Transverse colon (tissue), 4 donors: ENCODE measurements around the gene ARSD. TPM values are rescaled to one million over a fixed set of nuclear protein-coding genes. Genes with fewer than 3 reads are reported as not detected.
A peak's percentile ranks its signal among the peaks of the same experiment; 100 is the strongest.

Experiments used
- DNase-seq: peaks from one replicate; pipeline ENCODE4 v3.0.0-alpha.2; 2019
- H3K27ac ChIP-seq, 4 donors: fragments of 200-600 bp; sonication (generic); 2 replicates each; pipeline ENCODE4 v1.5.1; 2016 to 2018; ENCODE audit warnings: inconsistent platforms in 4 of 4
- H3K27me3 ChIP-seq: fragments of 200-600 bp; sonication (generic); 2 replicates; pipeline ENCODE4 v1.5.1; 2017; ENCODE audit warnings: inconsistent platforms
- H3K36me3 ChIP-seq, 4 donors: fragments of 200-600 bp; sonication (generic); 2 replicates each; pipeline ENCODE4 v1.5.1; 2017 to 2019; ENCODE audit warnings: inconsistent platforms in 4 of 4
- H3K4me1 ChIP-seq, 4 donors: fragments of 200-600 bp; sonication (generic); 2 replicates each; pipeline ENCODE4 v1.5.1; 2017 to 2020; ENCODE audit warnings: inconsistent platforms in 4 of 4
- H3K4me3 ChIP-seq, 4 donors: fragments of 200-600 bp; sonication (generic); 1 replicate in 1 of 4; 2 replicates in 3 of 4; pipeline versions ENCODE4 v1.5.1 to v1.6.1; 2017 to 2019; ENCODE audit warnings: inconsistent platforms in 4 of 4
- H3K9me3 ChIP-seq, 2 donors: fragments of 200-600 bp; sonication (generic); 2 replicates each; pipeline ENCODE4 v1.5.1; 2017 to 2019; ENCODE audit warnings: inconsistent platforms in 2 of 2
- CTCF ChIP-seq, 5 experiments: fragments of 200-600 bp in 3 of 5; fragments of 450-650 bp in 2 of 5; sonication (generic) in 3 of 5; IDR thresholded peaks; 1 replicate in 2 of 5; 2 replicates in 3 of 5; pipeline ENCODE4 v1.5.1; 2016 to 2017; ENCODE audit warnings: antibody characterized with exemption in 5 of 5, inconsistent platforms in 3 of 5, mild to moderate bottlenecking in 2 of 5, moderate library complexity in 1 of 5
- EP300 ChIP-seq: sonication (generic); formaldehyde crosslinking; IDR thresholded peaks from one replicate; pipeline ENCODE4 v1.6.1; 2017; ENCODE audit warnings: antibody characterized with exemption, low read depth
- POLR2A ChIP-seq: fragments of 450-650 bp; IDR thresholded peaks from one replicate; pipeline ENCODE4 v1.6.1; 2016; ENCODE audit warnings: antibody characterized with exemption, mild to moderate bottlenecking, moderate library complexity
- POLR2AphosphoS5 ChIP-seq, 3 donors: sonication (generic); formaldehyde crosslinking; IDR thresholded peaks; one replicate each; pipeline ENCODE4 v1.6.1; 2016; ENCODE audit warnings: antibody characterized with exemption in 3 of 3
- WGBS, 2 donors: methylation state at CpG; one replicate each; pipeline ENCODE4 v1.1.5; 2018; ENCODE audit warnings: low coverage in 1 of 2; 5-methylcytosine and 5-hydroxymethylcytosine counted together
- in situ Hi-C, 4 donors: fragments of 200-750 bp; cut with MboI; loops; one replicate each; pipeline versions ENCODE4 v1.15.0 to v1.15.1; 2017; ENCODE audit warnings: low sequenced_read_pairs in 3 of 4, low pct_ligation_motif_present in 1 of 4, low pct_unique_long_range_greater_than_20kb in 1 of 4
- intact Hi-C: fragments of 100-400 bp; cut with DNase I; formaldehyde crosslinking; loops from one replicate; pipeline ENCODE4 v1.15.1; 2023; ENCODE audit warnings: low total_unique reads
- total RNA-seq, 4 donors: library from RNA; depleted of rRNA; stranded (reverse); fragments of >200 nt; gene quantifications; one replicate each; pipeline ENCODE4 v1.1.0, GENCODE V29; 2016

The ARSD gene
- total RNA-seq, 4 donors from 2014 or later = 47.1 to 65.4 (median 58.6) TPM

- Histone ChIP-seq H3K27me3 (no peaks in the 10 kb centered on the region), H3K9me3 (no peaks in the 10 kb centered on the region), H3K4me1 (no peaks in the 10 kb centered on the region), H3K4me3 (no peak overlapping the region), H3K27ac (no peak overlapping the region), H3K36me3 (no peaks in the 10 kb centered on the region)
- intact Hi-C loops (no loop called here), in situ Hi-C loops (no loop called here)
- DNase-seq = no peak
- 81% methylated on average over 6 of the region's 6 CpGs; no CpG with 5 or more reads in 1 of the 2 donors for WGBS, 2 donors
- no peak for TF ChIP-seq POLR2A
- TF ChIP-seq EP300 = no peak
- no peak for TF ChIP-seq POLR2AphosphoS5 (IDR thresholded peaks at IDR 0.05)
- no peak for TF ChIP-seq CTCF (IDR thresholded peaks at IDR 0.05)
These were observed 39.9 kb upstream of the ARSD start for GRCh38 chrX:2969021-2969420.

- 60 to 63% methylated on average over 2 to 27 of the region's 27 CpGs for WGBS, 2 donors
- TF ChIP-seq POLR2A (no peak), CTCF (IDR thresholded peaks at IDR 0.05) (no peak), EP300 (no peak), POLR2AphosphoS5 (IDR thresholded peaks at IDR 0.05) (no peak)
- in situ Hi-C loops = no loop called here
These were observed 39.1 kb upstream of the ARSD start for GRCh38 chrX:2967998-2968909.

GRCh38 chrX:2967584-2967983, 38.4 kb upstream of the ARSD start:
- intact Hi-C loops = no loop called here
- H3K9me3 ChIP-seq = no peaks in the 10 kb centered on the region
- 79% methylated on average over 14 of the region's 14 CpGs; no CpG with 5 or more reads in 1 of the 2 donors for WGBS, 2 donors
- H3K27ac ChIP-seq = peak overlapping the region in 1 of 4 donors; percentile 22
- no peak for DNase-seq
- in situ Hi-C loops = no loop called here
- H3K36me3 ChIP-seq = no peaks in the 10 kb centered on the region
- no peaks in the 10 kb centered on the region for H3K4me1 ChIP-seq
- TF ChIP-seq POLR2AphosphoS5 (IDR thresholded peaks at IDR 0.05) = no peak
- no peak for TF ChIP-seq POLR2A
- no peak for TF ChIP-seq CTCF (IDR thresholded peaks at IDR 0.05)
- TF ChIP-seq EP300 = no peak
- H3K27me3 ChIP-seq = no peaks in the 10 kb centered on the region
- H3K4me3 ChIP-seq = no peak overlapping the region

More at GRCh38 chrX:2967998-2968909, 39.1 kb upstream of the ARSD start:
- H3K9me3 ChIP-seq = no peaks in the 10 kb centered on the region
- no peak overlapping the region for H3K4me3 ChIP-seq
- H3K36me3 ChIP-seq = no peaks in the 10 kb centered on the region
- DNase-seq = peak; percentile 16
- H3K27ac ChIP-seq = peak overlapping the region in 1 of 4 donors; percentile 22
- no peaks in the 10 kb centered on the region for H3K27me3 ChIP-seq
- H3K4me1 ChIP-seq = no peaks in the 10 kb centered on the region
- intact Hi-C loops = no loop called here

- Histone ChIP-seq H3K27me3 (no peaks in the 10 kb centered on the region), H3K9me3 (no peaks in the 10 kb centered on the region), H3K4me3 (no peak overlapping the region), H3K27ac (no peak overlapping the region), H3K4me1 (no peaks in the 10 kb centered on the region), H3K36me3 (no peaks in the 10 kb centered on the region)
- TF ChIP-seq POLR2AphosphoS5 (IDR thresholded peaks at IDR 0.05) (no peak), EP300 (no peak), CTCF (IDR thresholded peaks at IDR 0.05) (no peak), POLR2A (no peak)
- DNase-seq = no peak
- WGBS, 2 donors = 57 to 67% methylated on average over 1 to 3 of the region's 3 CpGs
- intact Hi-C loops (no loop called here), in situ Hi-C loops (no loop called here)
These were observed 37.9 kb upstream of the ARSD start for GRCh38 chrX:2967012-2967411.
